HG03064 (cell line): Measurements from ENCODE around the gene IGSF9B.

Experiments
- ATAC-seq: cut with Tn5 transposase; IDR thresholded peaks from one replicate; pipeline ENCODE4 v1.9.1; 2021; ENCODE audit warnings: low read depth; ENCODE audit not compliant: unreplicated experiment

IGSF9B gene

GRCh38 chr11:133955945-133956421, 785 bp downstream of the IGSF9B start:
- ATAC-seq, result no peak

GRCh38 chr11:133955081-133955891, 1.5 kb downstream of the IGSF9B start:
- ATAC-seq, result no peak

- ATAC-seq, result no peak
These were observed 2.8 kb downstream of the IGSF9B start for GRCh38 chr11:133953999-133954398.

GRCh38 chr11:133953547-133953946, 3.2 kb downstream of the IGSF9B start:
- ATAC-seq, result no peak

GRCh38 chr11:133952199-133953190, 4.3 kb downstream of the IGSF9B start:
- no peak for ATAC-seq

- ATAC-seq, result no peak
These were observed 5.2 kb downstream of the IGSF9B start for GRCh38 chr11:133951327-133952198.

- no peak for ATAC-seq
These were observed 5.9 kb downstream of the IGSF9B start for GRCh38 chr11:133950874-133951326.

- no peak for ATAC-seq
These were observed 6.3 kb downstream of the IGSF9B start for GRCh38 chr11:133950421-133950820.

- no peak for ATAC-seq
These were observed 7.6 kb downstream of the IGSF9B start for GRCh38 chr11:133949129-133949528.

GRCh38 chr11:133948711-133949110, 8.1 kb downstream of the IGSF9B start:
- no peak for ATAC-seq

GRCh38 chr11:133947321-133947756, 9.4 kb downstream of the IGSF9B start:
- ATAC-seq, result no peak

- ATAC-seq, result no peak
These were observed 10.0 kb downstream of the IGSF9B start for GRCh38 chr11:133946541-133947318.

- no peak for ATAC-seq
These were observed 10.7 kb downstream of the IGSF9B start for GRCh38 chr11:133946051-133946450.

GRCh38 chr11:133945087-133945974, 11.4 kb downstream of the IGSF9B start:
- no peak for ATAC-seq

- ATAC-seq, result no peak
These were observed 12.6 kb downstream of the IGSF9B start for GRCh38 chr11:133943950-133944698.

- no peak for ATAC-seq
These were observed 14.2 kb downstream of the IGSF9B start for GRCh38 chr11:133942577-133942976.

GRCh38 chr11:133941546-133941945, 15.2 kb downstream of the IGSF9B start:
- ATAC-seq, result no peak

- ATAC-seq, result no peak
These were observed 16.7 kb downstream of the IGSF9B start for GRCh38 chr11:133940034-133940433.
